Tibial nerve (tissue), 4 donors: ENCODE data around the gene PROK2. TPM values are rescaled to one million over a fixed set of nuclear protein-coding genes. Genes with fewer than 3 reads are reported as not detected.

Source experiments
- DNase-seq, 2 donors: peaks; one replicate each; pipeline ENCODE4 v3.0.0-alpha.2; 2019; ENCODE audit warnings: low spot score in 2 of 2
- H3K27ac ChIP-seq, 4 donors: fragments of 200-600 bp; sonication (generic) in 3 of 4; one replicate each; pipeline ENCODE4 v1.5.1; 2017 to 2019; ENCODE audit warnings: mild to moderate bottlenecking in 1 of 4
- H3K27me3 ChIP-seq, 2 donors: fragments of 200-600 bp; sonication (generic) in 1 of 2; one replicate each; pipeline versions ENCODE4 v1.5.1 to v1.6.0; 2017 to 2019
- H3K36me3 ChIP-seq, 3 donors: fragments of 200-600 bp; sonication (generic); one replicate each; pipeline ENCODE4 v1.5.1; 2018 to 2019
- H3K4me1 ChIP-seq, 4 donors: fragments of 200-600 bp; sonication (generic) in 3 of 4; one replicate each; pipeline ENCODE4 v1.5.1; 2017 to 2019
- H3K4me3 ChIP-seq, 4 donors: fragments of 200-600 bp; sonication (generic) in 3 of 4; one replicate each; pipeline ENCODE4 v1.5.1; 2017 to 2019; ENCODE audit warnings: mild to moderate bottlenecking in 1 of 4, moderate library complexity in 1 of 4
- H3K9me3 ChIP-seq, 4 donors: fragments of 200-600 bp; sonication (generic) in 3 of 4; one replicate each; pipeline ENCODE4 v1.5.1; 2017 to 2019
- EP300 ChIP-seq, 2 donors: sonication (generic); formaldehyde crosslinking; IDR thresholded peaks; one replicate each; pipeline ENCODE4 v1.6.1; 2017; ENCODE audit warnings: antibody characterized with exemption in 2 of 2, mild to moderate bottlenecking in 1 of 2
- POLR2A ChIP-seq, 2 donors: fragments of 450-650 bp; IDR thresholded peaks; one replicate each; pipeline ENCODE4 v1.6.1; 2017; ENCODE audit warnings: antibody characterized with exemption in 2 of 2, mild to moderate bottlenecking in 2 of 2, moderate library complexity in 2 of 2
- WGBS, 2 donors: methylation state at CpG; one replicate each; pipeline ENCODE4 v1.1.5; 2018; 5-methylcytosine and 5-hydroxymethylcytosine counted together
- total RNA-seq, 4 donors: library from RNA; depleted of rRNA; stranded (reverse); fragments of >200 nt; gene quantifications; one replicate each; pipeline ENCODE4 v1.1.0, GENCODE V29; 2016
- TF ChIP-seq, protein P1 (sequence below), 5 experiments: fragments of 200-600 bp in 3 of 5; fragments of 450-650 bp in 2 of 5; sonication (generic) in 3 of 5; IDR thresholded peaks; one replicate each; pipeline ENCODE4 v1.5.1; 2016 to 2019; ENCODE audit warnings: antibody characterized with exemption in 5 of 5, mild to moderate bottlenecking in 3 of 5, moderate library complexity in 2 of 5

Gene PROK2
- total RNA-seq, 4 donors from 2014 or later, result 0.21 TPM; not detected in 3

- no peaks in the 10 kb centered on the region for H3K9me3 ChIP-seq
- H3K27ac ChIP-seq, result no peak overlapping the region
- 65 to 86% methylated on average over 6 of the region's 6 CpGs for WGBS, 2 donors
- no peaks in the 10 kb centered on the region for H3K36me3 ChIP-seq
- DNase-seq, result no peak
- no peak overlapping the region for H3K4me3 ChIP-seq
- H3K27me3 ChIP-seq, result peaks cover 0 to 53% of the 10 kb centered on the region in 2 donors
- H3K4me1 ChIP-seq, result no peaks in the 10 kb centered on the region
- TF ChIP-seq, protein P1, sequence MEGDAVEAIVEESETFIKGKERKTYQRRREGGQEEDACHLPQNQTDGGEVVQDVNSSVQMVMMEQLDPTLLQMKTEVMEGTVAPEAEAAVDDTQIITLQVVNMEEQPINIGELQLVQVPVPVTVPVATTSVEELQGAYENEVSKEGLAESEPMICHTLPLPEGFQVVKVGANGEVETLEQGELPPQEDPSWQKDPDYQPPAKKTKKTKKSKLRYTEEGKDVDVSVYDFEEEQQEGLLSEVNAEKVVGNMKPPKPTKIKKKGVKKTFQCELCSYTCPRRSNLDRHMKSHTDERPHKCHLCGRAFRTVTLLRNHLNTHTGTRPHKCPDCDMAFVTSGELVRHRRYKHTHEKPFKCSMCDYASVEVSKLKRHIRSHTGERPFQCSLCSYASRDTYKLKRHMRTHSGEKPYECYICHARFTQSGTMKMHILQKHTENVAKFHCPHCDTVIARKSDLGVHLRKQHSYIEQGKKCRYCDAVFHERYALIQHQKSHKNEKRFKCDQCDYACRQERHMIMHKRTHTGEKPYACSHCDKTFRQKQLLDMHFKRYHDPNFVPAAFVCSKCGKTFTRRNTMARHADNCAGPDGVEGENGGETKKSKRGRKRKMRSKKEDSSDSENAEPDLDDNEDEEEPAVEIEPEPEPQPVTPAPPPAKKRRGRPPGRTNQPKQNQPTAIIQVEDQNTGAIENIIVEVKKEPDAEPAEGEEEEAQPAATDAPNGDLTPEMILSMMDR (IDR thresholded peaks at IDR 0.05), result no peak
- TF ChIP-seq EP300 (IDR thresholded peaks at IDR 0.05), result no peak
- no peak for TF ChIP-seq POLR2A (IDR thresholded peaks at IDR 0.05)
Observed at GRCh38 chr3:71776538-71776937, 8.4 kb downstream of the PROK2 start.

DNA sequence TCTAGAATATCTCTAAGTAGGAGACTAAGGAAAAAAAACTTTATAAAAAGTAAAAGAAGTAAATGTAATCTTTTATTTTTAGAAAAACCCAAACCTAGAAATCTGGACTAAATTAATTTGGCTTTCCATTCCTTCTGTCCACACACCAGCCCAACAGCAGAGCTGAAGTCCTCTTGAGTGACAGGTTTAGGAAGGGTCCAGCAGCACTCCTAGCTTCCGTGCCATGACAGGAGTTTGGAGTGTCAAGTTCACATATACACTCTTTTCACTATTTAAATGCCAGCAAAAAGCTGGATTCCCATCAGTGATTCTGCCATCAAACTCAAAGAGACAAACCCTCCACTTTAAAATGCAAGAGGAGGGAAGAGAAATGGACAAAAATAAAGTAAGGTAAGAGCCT is 13.1 kb downstream of the PROK2 start:
- no peak for DNase-seq
- no peak overlapping the region for H3K27ac ChIP-seq
- H3K36me3 ChIP-seq, result no peaks in the 10 kb centered on the region
- H3K4me1 ChIP-seq, result no peaks in the 10 kb centered on the region
- no peak overlapping the region for H3K4me3 ChIP-seq
- H3K27me3 ChIP-seq, result peaks cover 0 to 7% of the 10 kb centered on the region in 2 donors
- WGBS, 2 donors, result 37 to 41% methylated on average over 1 of the region's 1 CpG
- no peak for TF ChIP-seq POLR2A (IDR thresholded peaks at IDR 0.05)
- TF ChIP-seq EP300 (IDR thresholded peaks at IDR 0.05), result no peak
- TF ChIP-seq, protein P1 (IDR thresholded peaks at IDR 0.05), result no peak
- no peaks in the 10 kb centered on the region for H3K9me3 ChIP-seq

DNA sequence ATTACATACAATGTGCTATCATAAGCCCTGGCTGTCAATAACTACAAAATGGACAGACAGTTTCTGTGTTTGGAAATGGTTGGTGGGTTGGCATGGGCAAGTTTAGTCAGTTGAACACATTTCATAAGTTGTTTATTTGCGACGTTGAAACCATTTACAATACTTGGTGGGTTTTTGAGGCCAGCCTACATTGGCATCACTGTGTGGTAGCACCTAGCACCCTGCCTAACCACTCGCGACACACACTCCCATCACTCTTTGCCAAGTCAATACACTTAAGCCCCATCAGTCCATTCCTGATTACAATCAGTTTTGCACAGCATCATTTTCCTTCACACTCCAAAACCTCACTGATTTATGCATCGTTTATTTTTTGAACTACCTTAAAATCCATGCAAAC is 13.8 kb downstream of the PROK2 start:
- no peaks in the 10 kb centered on the region for H3K27me3 ChIP-seq
- H3K4me3 ChIP-seq, result no peak overlapping the region
- TF ChIP-seq EP300 (IDR thresholded peaks at IDR 0.05) (no peak), POLR2A (IDR thresholded peaks at IDR 0.05) (no peak)
- TF ChIP-seq, protein P1 (IDR thresholded peaks at IDR 0.05), result no peak
- H3K36me3 ChIP-seq, result no peaks in the 10 kb centered on the region
- H3K9me3 ChIP-seq, result no peaks in the 10 kb centered on the region
- H3K27ac ChIP-seq, result no peak overlapping the region
- 76 to 80% methylated on average over 5 of the region's 5 CpGs for WGBS, 2 donors
- H3K4me1 ChIP-seq, result no peaks in the 10 kb centered on the region
- no peak for DNase-seq

DNA sequence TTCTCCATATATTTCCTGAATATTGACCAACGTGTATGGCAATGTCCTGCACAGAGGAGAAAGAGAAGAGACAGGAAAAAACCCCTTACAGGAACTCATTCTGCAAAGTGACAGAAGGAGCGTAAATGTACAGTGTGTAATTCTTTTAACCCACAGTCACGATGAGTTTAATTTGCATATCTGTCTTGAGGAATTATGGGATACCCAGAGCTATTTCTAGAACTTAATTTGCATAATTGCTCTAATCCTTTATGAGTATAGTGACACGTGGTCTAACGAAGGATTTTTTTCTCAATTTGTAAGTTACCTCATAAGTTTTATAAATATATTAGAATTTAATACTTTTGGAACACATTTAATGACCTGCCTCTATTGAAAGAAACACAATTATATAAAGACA is 21.5 kb downstream of the PROK2 start:
- 57 to 69% methylated on average over 5 of the region's 5 CpGs for whole genome bisulfite sequencing, 2 donors
- DNase-seq, result no peak
- no peaks in the 10 kb centered on the region for H3K4me1 ChIP-seq

GRCh38 chr3:71760140-71760539 is 24.8 kb downstream of the PROK2 start:
- TF ChIP-seq POLR2A (IDR thresholded peaks at IDR 0.05), result no peak
- TF ChIP-seq, protein P1 (IDR thresholded peaks at IDR 0.05), result no peak
- no peak for TF ChIP-seq EP300 (IDR thresholded peaks at IDR 0.05)
- no peak overlapping the region for H3K4me3 ChIP-seq
- H3K27ac ChIP-seq, result no peak overlapping the region
- peaks cover 0 to 36% of the 10 kb centered on the region in 2 donors for H3K27me3 ChIP-seq
- no peaks in the 10 kb centered on the region for H3K9me3 ChIP-seq
- DNase-seq, result no peak
- H3K36me3 ChIP-seq, result no peaks in the 10 kb centered on the region
- 96% methylated on average over 1 of the region's 1 CpG for WGBS, 2 donors
- no peaks in the 10 kb centered on the region for H3K4me1 ChIP-seq

More for the DNA sequence above, 21.5 kb downstream of the PROK2 start:
- Histone ChIP-seq H3K27me3 (peaks cover 0 to 17% of the 10 kb centered on the region in 2 donors), H3K36me3 (no peaks in the 10 kb centered on the region), H3K4me3 (no peak overlapping the region), H3K9me3 (no peaks in the 10 kb centered on the region), H3K27ac (no peak overlapping the region)
- TF ChIP-seq POLR2A (IDR thresholded peaks at IDR 0.05) (no peak), EP300 (IDR thresholded peaks at IDR 0.05) (no peak)
- TF ChIP-seq, protein P1 (IDR thresholded peaks at IDR 0.05), result no peak
